ENCODE results near the gene TIMM22.

DNA sequence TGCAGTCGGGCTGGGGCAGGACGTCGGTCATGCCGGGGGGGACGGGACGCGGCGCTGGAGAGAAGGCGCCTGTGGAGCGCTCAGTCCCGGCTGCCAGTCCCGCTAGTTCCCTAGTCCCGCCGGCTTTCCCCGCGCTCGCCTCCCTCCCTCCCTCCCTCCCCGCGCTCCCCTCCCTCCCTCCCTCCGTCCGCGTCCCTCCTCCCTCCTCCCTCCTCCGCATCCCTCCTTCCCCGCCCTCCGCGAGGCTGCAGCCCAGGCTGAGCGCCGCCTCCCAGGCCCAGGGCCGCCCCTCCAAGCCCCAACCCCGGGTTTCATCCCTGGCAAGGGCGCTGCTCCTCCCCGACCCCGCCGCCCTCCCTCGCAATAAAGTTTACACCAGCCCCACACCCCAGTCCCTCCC is 34.8 kb downstream of the TIMM22 start:
- TF ChIP-seq, protein P1, sequence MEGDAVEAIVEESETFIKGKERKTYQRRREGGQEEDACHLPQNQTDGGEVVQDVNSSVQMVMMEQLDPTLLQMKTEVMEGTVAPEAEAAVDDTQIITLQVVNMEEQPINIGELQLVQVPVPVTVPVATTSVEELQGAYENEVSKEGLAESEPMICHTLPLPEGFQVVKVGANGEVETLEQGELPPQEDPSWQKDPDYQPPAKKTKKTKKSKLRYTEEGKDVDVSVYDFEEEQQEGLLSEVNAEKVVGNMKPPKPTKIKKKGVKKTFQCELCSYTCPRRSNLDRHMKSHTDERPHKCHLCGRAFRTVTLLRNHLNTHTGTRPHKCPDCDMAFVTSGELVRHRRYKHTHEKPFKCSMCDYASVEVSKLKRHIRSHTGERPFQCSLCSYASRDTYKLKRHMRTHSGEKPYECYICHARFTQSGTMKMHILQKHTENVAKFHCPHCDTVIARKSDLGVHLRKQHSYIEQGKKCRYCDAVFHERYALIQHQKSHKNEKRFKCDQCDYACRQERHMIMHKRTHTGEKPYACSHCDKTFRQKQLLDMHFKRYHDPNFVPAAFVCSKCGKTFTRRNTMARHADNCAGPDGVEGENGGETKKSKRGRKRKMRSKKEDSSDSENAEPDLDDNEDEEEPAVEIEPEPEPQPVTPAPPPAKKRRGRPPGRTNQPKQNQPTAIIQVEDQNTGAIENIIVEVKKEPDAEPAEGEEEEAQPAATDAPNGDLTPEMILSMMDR (IDR thresholded peaks at IDR 0.05): no peak
- TF ChIP-seq POLR2A (IDR thresholded peaks at IDR 0.05; ENCODE audit: low read length): no peak
- no peak for TF ChIP-seq CHD2 (IDR thresholded peaks at IDR 0.05; ENCODE audit: low read length, partially characterized antibody)
- TF ChIP-seq, protein P2, sequence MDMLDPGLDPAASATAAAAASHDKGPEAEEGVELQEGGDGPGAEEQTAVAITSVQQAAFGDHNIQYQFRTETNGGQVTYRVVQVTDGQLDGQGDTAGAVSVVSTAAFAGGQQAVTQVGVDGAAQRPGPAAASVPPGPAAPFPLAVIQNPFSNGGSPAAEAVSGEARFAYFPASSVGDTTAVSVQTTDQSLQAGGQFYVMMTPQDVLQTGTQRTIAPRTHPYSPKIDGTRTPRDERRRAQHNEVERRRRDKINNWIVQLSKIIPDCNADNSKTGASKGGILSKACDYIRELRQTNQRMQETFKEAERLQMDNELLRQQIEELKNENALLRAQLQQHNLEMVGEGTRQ (IDR thresholded peaks at IDR 0.05): no peak
- TF ChIP-seq, protein P3, sequence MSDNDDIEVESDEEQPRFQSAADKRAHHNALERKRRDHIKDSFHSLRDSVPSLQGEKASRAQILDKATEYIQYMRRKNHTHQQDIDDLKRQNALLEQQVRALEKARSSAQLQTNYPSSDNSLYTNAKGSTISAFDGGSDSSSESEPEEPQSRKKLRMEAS (IDR thresholded peaks at IDR 0.05): no peak
- TF ChIP-seq, protein P4, sequence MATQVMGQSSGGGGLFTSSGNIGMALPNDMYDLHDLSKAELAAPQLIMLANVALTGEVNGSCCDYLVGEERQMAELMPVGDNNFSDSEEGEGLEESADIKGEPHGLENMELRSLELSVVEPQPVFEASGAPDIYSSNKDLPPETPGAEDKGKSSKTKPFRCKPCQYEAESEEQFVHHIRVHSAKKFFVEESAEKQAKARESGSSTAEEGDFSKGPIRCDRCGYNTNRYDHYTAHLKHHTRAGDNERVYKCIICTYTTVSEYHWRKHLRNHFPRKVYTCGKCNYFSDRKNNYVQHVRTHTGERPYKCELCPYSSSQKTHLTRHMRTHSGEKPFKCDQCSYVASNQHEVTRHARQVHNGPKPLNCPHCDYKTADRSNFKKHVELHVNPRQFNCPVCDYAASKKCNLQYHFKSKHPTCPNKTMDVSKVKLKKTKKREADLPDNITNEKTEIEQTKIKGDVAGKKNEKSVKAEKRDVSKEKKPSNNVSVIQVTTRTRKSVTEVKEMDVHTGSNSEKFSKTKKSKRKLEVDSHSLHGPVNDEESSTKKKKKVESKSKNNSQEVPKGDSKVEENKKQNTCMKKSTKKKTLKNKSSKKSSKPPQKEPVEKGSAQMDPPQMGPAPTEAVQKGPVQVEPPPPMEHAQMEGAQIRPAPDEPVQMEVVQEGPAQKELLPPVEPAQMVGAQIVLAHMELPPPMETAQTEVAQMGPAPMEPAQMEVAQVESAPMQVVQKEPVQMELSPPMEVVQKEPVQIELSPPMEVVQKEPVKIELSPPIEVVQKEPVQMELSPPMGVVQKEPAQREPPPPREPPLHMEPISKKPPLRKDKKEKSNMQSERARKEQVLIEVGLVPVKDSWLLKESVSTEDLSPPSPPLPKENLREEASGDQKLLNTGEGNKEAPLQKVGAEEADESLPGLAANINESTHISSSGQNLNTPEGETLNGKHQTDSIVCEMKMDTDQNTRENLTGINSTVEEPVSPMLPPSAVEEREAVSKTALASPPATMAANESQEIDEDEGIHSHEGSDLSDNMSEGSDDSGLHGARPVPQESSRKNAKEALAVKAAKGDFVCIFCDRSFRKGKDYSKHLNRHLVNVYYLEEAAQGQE (IDR thresholded peaks at IDR 0.05): no peak
- no peak for TF ChIP-seq HOXA7 (CRISPR knock-in tag; IDR thresholded peaks at IDR 0.05)
- TF ChIP-seq CEBPB (IDR thresholded peaks at IDR 0.05): no peak
- TF ChIP-seq SREBF2 (IDR thresholded peaks at IDR 0.05): no peak
- TF ChIP-seq CBX8 (IDR thresholded peaks at IDR 0.05): no peak
- no peak for TF ChIP-seq ZFP36 (IDR thresholded peaks at IDR 0.05; ENCODE audit: borderline replicate concordance, partially characterized antibody)
